NCI-H446 (cell line): ENCODE data around the gene FUT7.

Experiments used
- DNase-seq, 2 experiments: peaks; one replicate each; lab custom pipeline; 2025; lab: John Stamatoyannopoulos, UW

Gene FUT7

DNA sequence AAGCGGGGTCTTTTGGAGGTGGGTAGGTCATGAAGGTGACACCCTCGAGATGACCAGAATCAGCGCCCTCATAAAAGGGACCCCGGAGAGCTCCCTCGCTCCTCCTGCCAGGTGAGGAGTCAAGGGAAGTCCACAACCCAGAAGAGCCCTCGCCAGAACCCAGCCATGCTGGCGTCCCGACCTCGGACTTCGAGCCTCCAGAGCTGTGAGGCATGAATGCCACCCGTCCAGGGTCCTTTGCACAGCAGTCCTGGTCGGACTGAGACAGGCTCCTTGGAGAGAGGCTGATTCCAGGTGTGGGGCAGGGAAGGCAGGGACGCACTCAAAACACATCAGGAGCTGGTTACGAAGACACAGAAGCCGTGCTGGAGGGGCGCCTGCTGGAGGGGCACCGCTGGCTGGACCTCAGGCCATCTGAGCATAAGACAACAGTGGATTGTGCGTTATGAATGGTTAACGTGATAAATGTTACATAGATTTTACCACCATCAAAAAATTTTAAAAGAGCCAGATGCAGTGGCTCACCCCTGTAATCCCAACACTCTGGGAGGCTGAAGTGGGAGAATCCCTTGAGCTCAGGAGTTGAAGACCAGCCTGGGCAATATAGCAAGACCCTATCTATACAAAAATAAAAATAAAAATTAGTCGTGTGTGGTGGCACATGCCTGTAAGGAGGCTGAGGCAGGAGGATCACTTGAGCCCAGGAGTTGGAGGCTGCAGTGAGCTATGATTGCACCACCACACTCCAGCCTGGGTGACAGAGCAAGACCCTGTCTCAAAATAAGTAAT is 29.8 kb downstream of the FUT7 start:
- DNase-seq, result no peak

GRCh38 chr9:137000177-137000930 is 31.5 kb downstream of the FUT7 start:
- DNase-seq, result no peak

DNA sequence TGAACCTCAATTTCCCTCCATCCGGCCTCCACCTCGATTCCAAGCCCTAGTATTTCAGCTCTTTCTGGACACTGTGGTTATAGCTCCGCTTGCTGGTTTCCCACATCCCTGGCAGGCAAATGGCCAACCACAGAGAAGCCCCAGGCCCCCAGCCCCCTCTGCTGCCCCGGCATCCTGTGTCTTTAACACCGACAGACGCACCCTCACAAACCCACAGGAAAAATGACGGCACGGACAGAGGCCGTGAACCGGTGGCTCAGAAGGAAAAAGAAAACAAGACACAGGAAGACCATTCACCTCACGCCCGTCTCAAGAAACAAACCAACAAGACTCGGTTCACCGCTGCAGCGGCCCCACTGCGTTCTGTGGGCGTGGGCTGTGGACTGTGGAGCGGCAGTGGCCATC is 34.1 kb downstream of the FUT7 start:
- DNase-seq, result no peak

DNA sequence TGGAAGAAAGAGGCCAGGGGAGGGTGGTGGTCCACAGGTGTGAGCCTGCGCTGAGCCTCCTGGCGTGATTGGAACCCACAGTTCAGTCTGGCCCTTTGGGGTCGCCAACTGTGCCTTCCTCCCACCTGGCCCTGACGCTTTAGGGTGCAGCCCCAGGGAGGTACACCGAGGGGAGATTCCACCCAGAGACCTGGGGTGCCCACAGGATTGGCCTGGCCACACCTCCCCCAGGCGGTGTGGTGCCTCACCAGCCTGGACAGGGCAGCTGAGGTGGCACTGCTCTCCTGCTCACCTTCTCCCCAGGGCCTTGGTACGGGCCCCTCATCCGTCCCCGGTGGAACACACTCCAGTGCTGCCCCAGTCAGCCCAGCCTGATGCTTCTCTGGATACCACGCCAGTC is 34.5 kb downstream of the FUT7 start:
- no peak for DNase-seq

DNA sequence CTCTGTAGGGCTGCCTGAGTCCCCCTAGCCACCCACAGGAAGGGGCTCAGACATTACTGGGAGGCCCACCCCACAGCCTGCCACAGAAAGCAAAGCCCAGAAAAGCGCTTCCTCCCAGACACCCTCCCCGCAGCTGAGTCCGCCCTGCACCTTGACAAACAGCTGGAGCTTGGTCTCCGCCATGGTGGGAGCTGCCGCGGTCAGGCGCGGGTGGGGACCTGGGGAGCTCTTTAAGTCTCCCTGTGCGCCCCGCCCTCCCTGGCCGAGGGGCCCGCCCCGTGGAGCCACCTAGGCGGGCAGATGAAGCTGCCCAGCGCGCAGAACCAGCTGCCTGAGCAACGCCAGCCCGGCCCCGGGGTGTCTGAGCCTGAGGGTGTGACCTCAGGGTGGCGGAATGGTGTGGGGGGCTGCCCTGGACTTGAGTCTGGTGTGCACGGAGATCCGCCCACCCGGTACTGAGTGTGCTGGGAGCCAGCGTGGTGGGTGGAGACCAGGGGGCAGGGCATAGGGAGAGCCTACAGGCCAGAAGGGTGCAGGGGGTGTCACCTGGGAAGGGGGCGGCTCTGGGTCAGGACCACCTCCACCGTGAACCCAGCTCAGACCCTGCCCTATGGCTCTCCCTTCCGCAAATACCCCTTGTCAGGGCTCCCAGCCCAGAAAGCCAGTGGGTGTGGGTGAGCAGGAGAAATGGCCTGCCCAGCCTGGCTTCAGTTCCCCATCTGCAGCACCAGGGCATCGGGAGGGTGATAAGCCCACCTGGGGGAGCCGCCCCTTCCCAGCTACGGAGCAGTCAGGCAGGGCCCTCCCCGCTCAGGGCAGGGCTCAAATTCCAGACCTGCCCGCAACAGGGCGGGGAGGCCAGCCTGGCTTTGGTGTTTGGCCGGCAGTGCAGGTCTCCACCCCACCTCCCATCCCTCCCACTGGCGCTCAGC is 35.3 kb downstream of the FUT7 start, which contains the start of gene CLIC3:
TSS of gene CLIC3 (minus strand) at position 208 of the 932 bp plus-strand sequence. CDS start at position 183, 25 bp downstream.
- no peak for DNase-seq

- peak in 1 of 2 experiments; percentile 30 for DNase-seq
Measured at GRCh38 chr9:136995772-136996311, 36.0 kb downstream of the FUT7 start.

GRCh38 chr9:136995362-136995761 is 36.5 kb downstream of the FUT7 start:
- DNase-seq, result no peak

DNA sequence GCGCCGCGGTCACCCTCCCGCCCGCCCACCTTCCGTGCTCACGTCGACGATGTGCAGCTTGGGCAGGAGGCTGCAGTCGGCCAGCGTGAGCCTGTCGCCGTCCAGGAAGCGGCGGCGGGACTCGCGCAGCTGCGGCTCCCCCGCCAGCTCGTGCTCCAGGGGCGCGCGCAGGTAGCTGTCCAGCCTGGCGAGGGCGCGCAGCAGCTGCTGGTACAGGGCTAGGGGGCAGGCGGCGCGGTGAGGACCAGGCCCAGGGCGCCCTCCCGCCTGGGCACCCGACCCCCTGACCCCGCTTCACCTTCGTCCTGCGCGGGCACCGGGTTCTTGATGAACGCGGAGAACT is 37.0 kb downstream of the FUT7 start:
- DNase-seq, result no peak

DNA sequence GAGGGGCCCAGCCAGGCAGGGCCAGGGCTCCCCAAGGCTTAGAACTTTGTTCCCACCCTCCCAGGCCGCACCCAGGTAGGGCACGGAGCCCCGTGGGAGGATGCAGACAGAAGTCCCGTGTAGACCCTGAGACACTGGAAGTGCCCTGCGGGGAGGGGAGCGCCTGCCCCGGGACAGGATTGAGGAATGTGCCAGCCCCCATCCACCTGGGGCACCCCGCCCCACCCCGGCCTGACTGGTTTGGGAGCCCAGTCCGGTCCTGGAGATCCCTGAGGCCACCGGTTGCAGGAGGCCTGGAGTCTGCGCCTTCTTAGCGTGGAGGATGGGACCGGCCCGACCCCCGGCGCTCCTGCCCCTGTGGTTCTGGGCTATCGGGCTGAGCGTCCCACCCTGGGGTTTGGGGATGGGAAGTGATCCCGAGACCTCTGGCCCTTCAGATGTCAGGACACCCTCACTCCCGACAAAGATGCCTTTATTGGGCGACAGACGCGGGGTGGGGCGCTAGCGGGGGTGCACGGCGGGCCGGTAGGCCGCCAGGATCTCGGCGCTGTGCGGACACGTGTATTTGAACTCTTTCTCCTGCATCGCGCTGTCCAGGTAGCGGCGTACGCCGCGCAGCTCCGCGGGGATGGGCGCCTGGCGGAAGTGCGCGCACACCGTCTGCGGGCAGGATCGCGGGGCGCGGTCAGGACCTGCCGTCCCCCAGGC is 37.6 kb downstream of the FUT7 start:
- DNase-seq, result no peak

GRCh38 chr9:136992819-136993369 is 39.0 kb downstream of the FUT7 start:
- DNase-seq, result no peak

DNA sequence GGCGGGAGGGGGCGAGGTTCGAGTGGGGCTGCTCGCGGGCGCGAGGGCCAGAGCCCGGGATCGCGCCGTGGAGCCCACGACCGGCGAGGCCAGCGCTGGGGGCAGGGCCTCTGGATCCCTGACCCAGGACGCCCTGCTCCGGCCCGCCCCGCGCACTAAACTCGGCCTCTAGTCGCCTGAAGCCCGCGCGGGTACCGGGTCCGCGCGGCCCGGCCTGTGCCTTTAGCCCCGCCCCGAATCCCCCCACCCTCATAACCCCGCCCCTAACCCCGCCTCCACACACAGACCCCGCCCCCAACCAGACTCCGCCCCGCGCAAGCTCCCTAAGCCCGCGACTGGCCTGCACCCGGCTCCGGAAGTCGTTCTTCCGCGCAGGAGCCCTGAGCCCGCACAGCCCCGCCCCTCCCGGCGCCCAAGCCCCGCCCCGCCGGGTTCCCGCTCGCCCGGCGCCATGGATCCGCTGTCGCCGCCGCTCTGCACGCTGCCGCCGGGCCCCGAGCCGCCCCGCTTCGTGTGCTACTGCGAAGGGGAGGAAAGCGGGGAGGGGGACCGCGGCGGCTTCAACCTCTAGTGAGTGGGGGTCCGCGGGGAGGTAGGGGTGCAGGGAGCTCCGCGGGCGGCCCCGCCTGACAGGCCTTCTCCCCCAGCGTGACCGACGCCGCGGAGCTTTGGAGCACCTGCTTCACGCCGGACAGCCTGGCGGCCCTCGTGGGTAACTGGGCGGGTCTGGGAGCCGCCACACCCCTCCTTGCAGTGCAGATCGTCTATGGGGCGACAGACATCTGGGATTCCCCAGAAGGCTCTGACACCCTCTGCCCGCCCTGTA is 39.7 kb downstream of the FUT7 start, which contains the start of gene PAXX:
TSS of gene PAXX (plus strand) at position 430 of the 826 bp plus-strand sequence. CDS start at position 452, 22 bp downstream.
- peak; percentile 20 to 80 for DNase-seq

DNA sequence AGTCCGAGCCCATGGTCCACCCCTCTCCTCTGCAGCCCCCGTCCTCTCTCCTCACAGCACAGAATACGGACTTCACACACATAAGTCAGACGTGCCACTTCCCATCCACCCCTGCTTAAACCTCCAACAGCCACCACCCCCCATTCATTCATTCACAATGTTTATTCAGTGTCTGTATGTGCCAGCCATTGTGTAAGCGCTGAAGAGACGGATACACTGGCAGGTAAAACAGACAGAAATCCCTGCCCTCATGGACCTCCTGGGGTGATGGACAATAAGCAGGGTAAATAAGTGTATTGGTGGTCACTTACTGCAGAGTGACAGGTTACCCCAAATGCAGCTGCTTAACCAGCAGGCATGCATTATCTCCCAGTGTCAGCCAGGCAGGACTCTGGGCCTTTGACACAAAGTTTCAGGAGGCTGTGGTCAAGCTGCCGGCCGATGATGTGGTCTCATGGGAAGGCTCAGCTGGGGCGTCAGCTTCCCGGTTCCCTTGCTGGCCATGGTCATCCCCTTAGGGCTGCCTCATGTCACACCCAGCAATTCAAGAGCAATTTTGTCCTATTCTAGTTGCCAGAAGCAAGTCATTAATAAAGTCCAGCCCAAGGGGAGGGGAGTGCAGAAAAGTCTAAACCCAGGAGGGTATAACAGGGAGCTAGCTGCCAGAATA is 41.5 kb downstream of the FUT7 start:
- DNase-seq, result no peak

GRCh38 chr9:136988872-136989271 is 43.0 kb downstream of the FUT7 start:
- DNase-seq, result no peak

GRCh38 chr9:136985853-136986252 is 46.0 kb downstream of the FUT7 start:
- no peak for DNase-seq

DNA sequence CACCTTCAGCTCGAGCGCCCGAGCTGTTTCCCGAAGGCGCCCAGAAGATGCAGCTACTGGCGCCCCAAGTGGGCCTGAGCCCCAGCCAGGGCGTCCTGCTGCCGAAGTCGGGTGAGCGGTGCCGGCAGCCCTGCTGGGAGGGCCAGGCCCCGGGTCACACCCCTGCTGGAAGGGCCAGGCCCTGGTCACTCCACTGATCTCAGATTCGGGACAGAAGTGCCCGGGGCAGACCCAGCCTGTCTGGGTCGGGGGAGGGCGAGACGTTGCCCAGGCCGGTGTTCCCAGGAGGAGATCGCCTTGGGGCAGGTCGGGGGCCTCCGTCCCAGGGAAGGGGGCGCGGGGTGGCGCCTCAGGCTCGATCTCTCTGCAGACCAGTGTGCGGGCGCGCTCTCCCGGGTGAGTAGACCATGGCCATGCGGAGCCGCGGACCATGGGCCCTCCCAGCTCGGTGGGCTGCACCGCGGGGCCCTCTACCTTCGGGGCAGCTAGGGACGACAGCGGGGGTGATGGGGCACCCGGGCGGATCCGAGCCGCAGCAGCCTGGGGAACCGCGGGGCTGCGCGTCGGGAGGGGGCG is 46.8 kb downstream of the FUT7 start:
- DNase-seq, result no peak

GRCh38 chr9:136984464-136985026 is 47.3 kb downstream of the FUT7 start:
- no peak for DNase-seq

DNA sequence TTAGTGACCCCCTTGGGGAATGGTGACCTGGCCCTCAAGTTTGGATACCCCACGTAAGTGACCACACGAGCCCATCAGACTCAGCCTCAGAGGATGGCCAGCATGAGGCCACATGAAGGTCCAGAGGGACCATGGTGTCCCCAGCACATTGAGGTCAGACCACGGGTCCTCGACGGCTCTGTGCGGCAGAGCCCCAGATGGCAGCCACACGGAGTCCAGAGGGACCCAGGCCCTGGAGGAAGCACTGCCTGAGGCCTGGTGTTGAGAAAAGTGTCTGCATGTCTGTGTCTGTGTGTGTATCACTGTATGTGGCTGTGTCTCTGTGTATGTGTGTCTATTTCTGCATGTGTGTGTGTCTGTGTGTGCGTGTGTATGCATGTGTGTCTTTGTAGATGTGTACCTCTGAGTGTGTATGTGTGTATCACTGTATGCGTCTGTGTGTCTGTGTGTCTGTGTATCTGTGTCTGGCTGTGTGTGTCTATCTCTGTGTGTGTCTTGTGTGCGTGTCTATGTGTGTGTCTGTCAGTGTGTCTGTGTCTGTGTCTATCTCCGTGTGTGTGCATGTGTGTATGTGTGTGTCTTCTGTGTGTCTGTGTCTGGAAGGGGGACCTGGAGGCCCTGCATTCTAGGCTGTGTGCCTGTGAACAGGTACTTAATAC is 48.1 kb downstream of the FUT7 start:
- DNase-seq, result no peak

DNA sequence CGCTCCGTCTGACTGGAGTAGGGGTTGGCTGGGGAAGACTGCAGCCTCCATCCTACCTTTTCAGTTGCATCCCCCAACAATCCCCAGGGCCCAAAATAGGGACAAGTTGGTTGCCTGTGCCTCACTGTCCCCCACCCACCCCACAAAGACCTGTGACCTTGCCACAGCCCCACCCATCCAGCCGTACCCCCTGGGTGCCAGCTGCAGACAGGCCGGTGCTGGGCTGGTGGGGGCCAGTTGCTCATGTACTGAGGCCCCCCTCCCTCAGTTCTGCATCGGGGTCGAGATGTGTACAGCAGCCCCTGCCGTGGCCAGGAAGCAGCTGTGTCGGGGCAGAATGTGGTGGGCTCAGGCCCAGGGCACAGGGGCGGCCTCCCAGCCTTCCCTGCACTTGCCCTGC is 48.7 kb downstream of the FUT7 start:
- no peak for DNase-seq
